ENCODE results near the gene HINT3. TPM values are rescaled to one million over a fixed set of nuclear protein-coding genes. Genes with fewer than 3 reads are reported as not detected.
"Not testable (repeated sequence)": the region's sequence is repeated elsewhere in the genome, so short reads cannot be mapped to it uniquely, and the experiment has no call there.

Gene HINT3
- total RNA-seq, 2 experiments from 2014 or later, result 10.6 to 10.8 TPM

DNA sequence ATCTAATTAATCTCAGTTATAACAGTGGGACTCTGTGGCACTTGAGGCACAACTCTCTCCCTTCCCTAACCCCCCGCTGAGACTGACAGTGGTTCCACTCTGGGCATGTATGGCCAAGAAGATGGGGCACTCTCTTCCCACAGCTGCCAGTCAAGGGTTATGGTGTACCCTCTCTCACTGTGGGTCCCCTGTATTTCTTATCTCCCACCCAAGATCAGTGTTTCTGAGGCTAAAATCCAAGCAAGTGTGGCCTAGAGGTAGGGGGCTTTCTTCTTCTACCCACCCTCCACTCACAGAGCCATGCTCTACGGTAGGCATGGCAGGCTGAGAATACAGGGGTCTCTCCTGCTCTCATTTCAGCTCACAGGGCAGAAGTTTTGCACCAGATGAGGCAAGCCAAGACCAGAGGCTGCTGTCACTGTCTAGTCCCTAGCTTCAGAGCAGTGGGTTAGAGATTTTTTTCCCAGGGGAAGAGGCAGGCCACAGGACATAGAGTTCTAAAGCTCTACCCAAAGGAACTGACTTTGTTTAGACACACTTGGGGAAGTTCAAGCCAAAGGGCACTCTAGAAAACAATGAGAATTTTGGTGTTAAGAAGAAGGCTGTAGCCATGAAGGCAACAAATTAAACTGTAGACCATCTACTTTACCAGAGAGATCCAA lies 31.7 kb upstream of the HINT3 start:
- no peaks in the 10 kb centered on the region for H3K9me3 Mint-ChIP-seq
- peak overlapping the region; percentile 51 for H3K4me3 Mint-ChIP-seq
- no peaks in the 10 kb centered on the region for H3K27me3 Mint-ChIP-seq
- H3K36me3 Mint-ChIP-seq, result peaks cover 51% of the 10 kb centered on the region
- H3K27ac Mint-ChIP-seq, result peak overlapping the region; percentile 83
- POLR2A ChIA-PET, result interaction anchor here (0.6 to 0.9 kb wide), 2 partner anchors 31 to 134 kb away, joined by 3 to 4 read pairs; partner anchors contain the start of gene NCOA7
- peaks cover 35% of the 10 kb centered on the region for H3K4me1 Mint-ChIP-seq
- no peak for DNase-seq
- no peak for ATAC-seq (ENCODE audit: low read depth)

DNA sequence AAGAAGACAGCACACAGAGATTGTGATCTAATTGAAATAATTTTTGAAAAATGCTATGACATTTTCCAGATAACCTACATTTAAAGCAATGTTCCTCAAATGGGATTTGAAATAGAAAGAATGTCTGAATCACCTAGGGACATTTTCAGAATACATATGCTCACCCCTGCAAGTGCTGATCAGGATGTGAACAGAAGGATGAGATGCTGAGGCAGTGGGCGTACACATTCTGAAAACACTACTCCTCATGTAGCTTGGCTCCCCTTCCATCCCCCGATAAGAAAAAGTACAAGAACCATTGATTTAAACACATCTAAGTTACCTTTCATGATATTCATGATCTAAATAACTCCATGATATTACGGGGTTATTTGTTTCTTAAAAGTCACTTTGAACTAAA lies 29.9 kb upstream of the HINT3 start:
- DNase-seq, result no peak
- H3K9me3 Mint-ChIP-seq, result no peaks in the 10 kb centered on the region
- peaks cover 39% of the 10 kb centered on the region for H3K4me1 Mint-ChIP-seq
- ATAC-seq (ENCODE audit: low read depth), result no peak
- no peak overlapping the region for H3K27ac Mint-ChIP-seq
- POLR2A ChIA-PET, result no interaction called here
- no peaks in the 10 kb centered on the region for H3K27me3 Mint-ChIP-seq
- no peak overlapping the region for H3K4me3 Mint-ChIP-seq
- peaks cover 56% of the 10 kb centered on the region for H3K36me3 Mint-ChIP-seq

DNA sequence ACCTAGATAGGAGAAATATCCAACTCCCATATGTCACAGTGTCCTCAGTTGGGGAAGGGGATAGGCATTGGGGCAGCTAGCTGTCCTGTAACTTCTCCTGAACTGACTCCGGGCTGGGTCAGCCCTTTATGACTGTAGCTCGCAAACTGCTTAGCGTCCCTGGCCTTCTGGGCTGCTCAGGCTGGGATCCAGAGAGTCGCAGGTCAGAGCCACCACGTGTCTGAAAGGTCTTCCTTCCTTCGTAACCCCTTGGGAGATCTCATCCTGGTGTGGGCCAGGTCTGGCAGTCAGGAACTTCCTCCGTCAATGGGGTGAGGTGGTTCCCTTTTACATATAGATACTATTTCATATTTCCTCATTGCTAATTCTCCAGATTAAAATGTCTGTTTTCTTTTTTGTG lies 28.8 kb upstream of the HINT3 start:
- H3K9me3 Mint-ChIP-seq, result no peaks in the 10 kb centered on the region
- no peaks in the 10 kb centered on the region for H3K27me3 Mint-ChIP-seq
- peaks cover 42% of the 10 kb centered on the region for H3K4me1 Mint-ChIP-seq
- H3K4me3 Mint-ChIP-seq, result no peak overlapping the region
- H3K27ac Mint-ChIP-seq, result peak overlapping the region; percentile 1
- POLR2A ChIA-PET, result no interaction called here
- H3K36me3 Mint-ChIP-seq, result peaks cover 54% of the 10 kb centered on the region
- ATAC-seq (ENCODE audit: low read depth), result no peak
- no peak for DNase-seq

DNA sequence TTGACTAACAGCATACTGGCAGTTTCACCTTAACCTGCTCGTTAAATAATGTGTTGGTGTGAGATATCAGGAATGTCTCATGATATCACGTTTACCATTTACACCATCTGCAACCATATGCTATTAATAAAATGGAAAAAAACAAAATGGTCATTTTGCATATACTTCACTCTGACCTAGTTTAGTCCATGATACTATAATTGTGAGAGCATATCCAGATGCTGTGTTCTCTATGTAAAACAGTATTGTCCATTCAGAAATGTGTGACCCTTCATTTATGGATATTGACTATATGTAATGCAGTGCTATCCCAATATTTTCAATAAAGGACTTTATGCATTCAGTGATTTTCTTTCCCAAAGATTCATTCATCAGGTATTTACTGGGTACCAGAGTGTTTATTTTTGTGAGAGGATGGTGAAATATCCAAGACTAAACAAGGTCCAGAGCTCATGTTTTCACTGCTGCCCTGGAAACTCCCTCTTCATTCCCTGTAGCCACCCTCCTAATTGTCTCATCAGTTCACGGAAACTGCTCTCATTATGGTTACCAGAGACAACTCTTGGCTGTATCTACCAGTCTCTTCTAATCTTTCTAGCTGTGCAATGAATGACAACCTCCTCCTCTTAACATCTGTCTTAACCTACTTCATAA lies 25.7 kb upstream of the HINT3 start:
- no peaks in the 10 kb centered on the region for H3K9me3 Mint-ChIP-seq
- H3K27ac Mint-ChIP-seq, result no peak overlapping the region
- peaks cover 33% of the 10 kb centered on the region for H3K36me3 Mint-ChIP-seq
- no peak for DNase-seq
- peaks cover 20% of the 10 kb centered on the region for H3K4me1 Mint-ChIP-seq
- H3K27me3 Mint-ChIP-seq, result peaks cover 5% of the 10 kb centered on the region
- POLR2A ChIA-PET, result no interaction called here
- no peak overlapping the region for H3K4me3 Mint-ChIP-seq
- ATAC-seq (ENCODE audit: low read depth), result no peak

DNA sequence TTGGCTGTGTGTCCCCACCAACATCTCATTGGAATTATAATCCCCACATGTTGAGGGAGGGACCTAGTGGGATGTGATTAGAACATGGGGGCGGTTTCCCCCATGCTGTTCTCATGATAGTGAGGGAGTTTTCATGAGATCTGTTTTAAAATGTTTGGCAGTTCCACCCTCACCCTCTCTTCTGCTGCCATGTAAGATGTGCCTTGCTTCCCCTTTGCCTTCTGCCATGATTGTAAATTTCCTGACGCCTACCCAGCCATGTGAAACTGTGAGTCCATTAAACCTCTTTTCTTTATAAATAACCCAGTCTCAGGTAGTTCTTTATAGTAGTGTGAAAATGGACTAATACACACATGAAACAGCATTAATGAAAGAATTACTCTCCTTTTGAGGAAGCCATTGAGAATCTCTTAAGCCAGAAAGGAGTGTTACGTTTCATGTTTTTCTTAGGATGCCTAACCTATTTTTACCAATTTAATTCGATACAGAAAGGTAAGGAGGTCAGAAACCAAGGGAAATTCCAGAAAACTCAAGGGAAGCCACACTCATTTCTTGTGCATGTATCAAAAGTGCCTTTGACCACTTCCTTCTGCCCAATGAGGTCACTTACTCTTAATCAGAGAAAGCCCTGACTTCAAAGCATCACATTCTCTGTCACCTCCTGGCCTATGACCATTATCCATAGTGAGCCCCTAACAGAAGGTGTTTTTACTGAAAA lies 24.7 kb upstream of the HINT3 start:
- DNase-seq (no peak), ATAC-seq (ENCODE audit: low read depth) (no peak)
- no peaks in the 10 kb centered on the region for H3K9me3 Mint-ChIP-seq
- POLR2A ChIA-PET, result interaction anchor here (0.6 to 1.1 kb wide), 2 partner anchors 8 to 142 kb away, joined by 3 read pairs; no protein-coding TSS in a partner anchor
- no peak overlapping the region for H3K4me3 Mint-ChIP-seq
- peaks cover 15% of the 10 kb centered on the region for H3K4me1 Mint-ChIP-seq
- H3K27me3 Mint-ChIP-seq, result peaks cover 5% of the 10 kb centered on the region
- peak overlapping the region; percentile 27 for H3K27ac Mint-ChIP-seq
- peaks cover 33% of the 10 kb centered on the region for H3K36me3 Mint-ChIP-seq

DNA sequence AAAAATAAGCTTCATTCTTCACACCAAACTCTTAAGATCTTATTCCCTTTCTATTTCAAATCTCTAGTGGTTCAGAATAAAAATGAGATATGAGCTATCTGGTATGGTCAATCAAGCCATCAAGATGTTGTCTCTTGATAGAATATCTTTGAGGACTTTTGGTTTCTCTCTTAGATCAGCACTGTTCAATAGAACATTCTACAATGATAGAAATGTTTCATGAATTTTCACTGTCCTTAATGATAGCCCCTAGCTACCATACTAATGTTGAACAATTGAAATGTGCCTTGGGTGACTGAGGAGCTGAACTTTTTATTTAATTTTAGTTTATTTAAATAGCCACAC lies 24.1 kb upstream of the HINT3 start:
- H3K36me3 Mint-ChIP-seq, result peaks cover 33% of the 10 kb centered on the region
- H3K9me3 Mint-ChIP-seq, result no peaks in the 10 kb centered on the region
- H3K27ac Mint-ChIP-seq, result no peak overlapping the region
- peaks cover 15% of the 10 kb centered on the region for H3K4me1 Mint-ChIP-seq
- POLR2A ChIA-PET, result interaction anchor here (0.6 to 1.1 kb wide), 2 partner anchors 9 to 142 kb away, joined by 3 read pairs; no protein-coding TSS in a partner anchor
- no peak for ATAC-seq (ENCODE audit: low read depth)
- peaks cover 5% of the 10 kb centered on the region for H3K27me3 Mint-ChIP-seq
- DNase-seq, result no peak
- no peak overlapping the region for H3K4me3 Mint-ChIP-seq

DNA sequence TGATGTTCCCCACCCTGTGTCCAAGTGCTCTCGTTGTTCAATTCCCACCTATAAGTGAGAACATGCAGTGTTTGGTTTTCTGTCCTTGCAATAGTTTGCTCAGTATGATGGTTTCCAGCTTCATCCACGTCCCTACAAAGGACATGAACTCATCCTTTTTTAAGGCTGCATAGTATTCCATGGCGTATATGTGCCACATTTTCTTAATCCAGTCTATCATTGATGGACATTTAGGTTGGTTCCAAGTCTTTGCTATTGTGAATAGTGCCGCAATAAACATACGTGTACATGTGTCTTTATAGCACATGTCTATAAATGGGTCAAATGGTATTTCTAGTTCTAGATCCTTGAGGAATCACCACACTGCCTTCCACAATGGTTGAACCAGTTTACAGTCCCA lies 21.1 kb upstream of the HINT3 start:
- H3K4me3 Mint-ChIP-seq; H3K9me3 Mint-ChIP-seq; POLR2A ChIA-PET; H3K27ac Mint-ChIP-seq; DNase-seq; ATAC-seq (ENCODE audit: low read depth): not testable (repeated sequence)
- H3K36me3 Mint-ChIP-seq, result peaks cover 18% of the 10 kb centered on the region
- H3K4me1 Mint-ChIP-seq, result peaks cover 15% of the 10 kb centered on the region
- peaks cover 22% of the 10 kb centered on the region for H3K27me3 Mint-ChIP-seq

DNA sequence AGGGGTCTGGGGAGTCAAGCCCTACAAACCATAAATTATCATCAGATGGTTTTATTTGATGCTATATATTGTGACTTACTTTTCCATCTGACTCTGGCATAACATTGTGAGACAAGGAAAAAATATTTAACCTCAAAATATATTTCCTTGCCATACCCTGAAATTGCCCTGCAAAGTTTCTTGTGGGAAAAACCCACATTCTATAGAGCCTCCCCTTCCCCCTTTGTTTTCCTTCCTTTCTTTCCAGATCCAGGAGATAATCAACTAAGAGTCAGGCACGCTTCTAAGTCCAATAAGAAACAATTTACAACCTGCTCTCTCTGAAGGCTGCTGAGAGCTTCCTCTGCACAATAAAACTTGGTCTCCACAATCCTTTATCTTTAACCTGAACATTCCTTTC lies 17.5 kb upstream of the HINT3 start:
- no peak for ATAC-seq (ENCODE audit: low read depth)
- POLR2A ChIA-PET, result no interaction called here
- no peak overlapping the region for H3K4me3 Mint-ChIP-seq
- no peak overlapping the region for H3K27ac Mint-ChIP-seq
- no peak for DNase-seq
- H3K36me3 Mint-ChIP-seq, result no peaks in the 10 kb centered on the region
- no peaks in the 10 kb centered on the region for H3K9me3 Mint-ChIP-seq
- peaks cover 35% of the 10 kb centered on the region for H3K27me3 Mint-ChIP-seq
- H3K4me1 Mint-ChIP-seq, result peaks cover 3% of the 10 kb centered on the region

DNA sequence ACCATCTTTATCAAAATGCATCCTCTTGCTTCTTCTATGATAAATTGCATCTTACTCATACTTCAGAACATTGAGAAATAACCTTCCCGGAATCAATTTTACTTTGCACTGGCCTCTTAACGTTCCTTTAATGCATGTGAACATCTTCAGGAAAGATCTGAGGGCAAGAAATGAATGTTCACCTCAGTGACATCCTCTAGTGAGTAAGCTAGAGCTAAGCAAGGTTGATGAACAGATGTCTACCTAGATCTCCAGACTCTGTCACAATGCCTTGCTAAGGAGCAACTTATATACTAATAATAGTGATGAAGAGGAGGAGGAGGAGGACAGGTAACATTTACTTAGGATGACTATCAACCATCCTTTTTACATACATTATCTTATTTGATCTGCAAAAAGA lies 16.8 kb upstream of the HINT3 start:
- Mint-ChIP-seq H3K36me3 (no peaks in the 10 kb centered on the region), H3K4me3 (no peak overlapping the region), H3K27me3 (peaks cover 34% of the 10 kb centered on the region), H3K9me3 (no peaks in the 10 kb centered on the region), H3K4me1 (peaks cover 3% of the 10 kb centered on the region), H3K27ac (no peak overlapping the region)
- DNase-seq (no peak), ATAC-seq (ENCODE audit: low read depth) (no peak)
- POLR2A ChIA-PET, result no interaction called here

DNA sequence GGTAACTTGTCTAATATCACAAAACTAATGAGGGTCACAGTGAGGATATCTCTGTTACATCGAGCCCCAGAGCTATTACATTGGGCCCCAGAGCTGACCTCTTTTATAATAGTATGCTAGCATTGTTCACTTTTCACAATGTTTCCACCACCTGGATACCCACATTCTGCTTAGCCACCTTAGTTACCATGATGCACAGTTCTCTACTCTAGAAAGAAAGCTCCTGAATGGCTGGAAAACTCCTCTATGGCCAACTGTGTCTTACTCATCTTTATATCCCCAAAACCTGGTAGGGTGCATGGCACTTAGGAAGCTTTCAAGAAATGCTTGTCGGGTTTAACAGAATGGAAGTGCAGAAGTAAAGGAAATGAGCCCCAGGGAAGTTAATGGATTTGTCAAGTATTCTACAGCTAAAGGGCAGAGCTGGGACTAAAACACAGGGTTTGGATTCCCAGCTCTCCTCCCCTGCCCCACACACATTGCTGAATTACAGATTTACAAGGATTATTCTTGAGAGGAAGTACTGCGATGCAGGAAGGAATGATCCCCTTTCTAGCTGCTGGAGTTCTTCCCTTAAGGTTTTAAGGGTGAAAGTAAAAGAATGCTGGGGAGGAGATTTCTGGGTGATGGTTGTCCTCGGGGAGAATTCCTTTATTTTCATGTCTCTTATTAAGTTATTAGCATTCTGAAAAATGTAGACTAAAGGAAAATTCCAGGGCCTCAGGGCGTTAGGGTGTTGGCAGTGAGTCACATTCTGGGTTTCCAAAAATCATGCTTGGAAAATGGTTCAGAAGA lies 16.1 kb upstream of the HINT3 start:
- H3K27me3 Mint-ChIP-seq, result peaks cover 33% of the 10 kb centered on the region
- no peaks in the 10 kb centered on the region for H3K9me3 Mint-ChIP-seq
- H3K36me3 Mint-ChIP-seq, result no peaks in the 10 kb centered on the region
- ATAC-seq (ENCODE audit: low read depth) (no peak), DNase-seq (no peak)
- POLR2A ChIA-PET, result no interaction called here
- no peak overlapping the region for H3K27ac Mint-ChIP-seq
- H3K4me3 Mint-ChIP-seq, result no peak overlapping the region
- peaks cover 3% of the 10 kb centered on the region for H3K4me1 Mint-ChIP-seq

DNA sequence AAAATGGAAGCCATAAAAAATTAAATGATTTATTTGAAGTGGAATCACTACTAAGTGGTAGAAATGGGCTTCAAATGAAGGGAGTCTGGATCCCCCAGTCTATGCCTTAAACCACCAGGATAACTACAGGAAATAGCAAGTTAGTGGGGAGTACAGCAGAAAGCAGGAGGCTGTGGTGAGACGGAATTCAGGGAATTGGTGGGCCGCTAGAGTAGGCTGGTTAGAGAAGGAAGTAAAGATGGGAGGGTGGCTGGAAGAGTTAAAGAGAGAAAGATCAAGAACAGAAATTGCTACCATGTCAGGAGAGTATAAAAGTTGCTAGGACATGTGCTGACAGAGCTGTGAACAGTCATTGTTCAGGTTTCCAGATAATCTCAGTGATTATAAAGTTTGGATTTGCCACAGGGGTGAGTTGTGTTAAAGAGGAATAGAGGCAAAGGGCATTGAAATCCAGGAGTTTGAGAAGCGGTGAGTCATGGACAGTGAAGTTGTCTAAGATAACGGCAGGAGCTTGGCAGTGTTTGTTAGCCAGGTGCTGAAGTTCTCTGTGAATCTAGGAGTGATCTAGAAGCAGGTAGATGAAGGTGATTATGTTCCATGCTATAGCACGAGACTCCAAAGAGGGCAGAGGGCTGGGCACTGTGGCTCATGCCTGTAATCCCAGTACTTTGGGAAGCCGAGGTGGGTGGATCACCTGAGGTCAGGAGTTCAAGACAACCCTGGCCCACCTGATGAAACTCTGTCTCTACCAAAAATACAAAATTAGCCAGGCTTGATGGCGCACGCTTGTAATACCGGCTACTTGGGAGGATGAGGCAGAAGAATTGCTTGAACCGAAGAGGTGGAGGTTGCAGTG lies 13.7 kb upstream of the HINT3 start:
- no peak overlapping the region for H3K4me3 Mint-ChIP-seq
- peaks cover 28% of the 10 kb centered on the region for H3K27me3 Mint-ChIP-seq
- H3K36me3 Mint-ChIP-seq, result no peaks in the 10 kb centered on the region
- peaks cover 3% of the 10 kb centered on the region for H3K4me1 Mint-ChIP-seq
- POLR2A ChIA-PET, result no interaction called here
- ATAC-seq (ENCODE audit: low read depth) (no peak), DNase-seq (no peak)
- H3K27ac Mint-ChIP-seq, result no peak overlapping the region
- H3K9me3 Mint-ChIP-seq, result no peaks in the 10 kb centered on the region

DNA sequence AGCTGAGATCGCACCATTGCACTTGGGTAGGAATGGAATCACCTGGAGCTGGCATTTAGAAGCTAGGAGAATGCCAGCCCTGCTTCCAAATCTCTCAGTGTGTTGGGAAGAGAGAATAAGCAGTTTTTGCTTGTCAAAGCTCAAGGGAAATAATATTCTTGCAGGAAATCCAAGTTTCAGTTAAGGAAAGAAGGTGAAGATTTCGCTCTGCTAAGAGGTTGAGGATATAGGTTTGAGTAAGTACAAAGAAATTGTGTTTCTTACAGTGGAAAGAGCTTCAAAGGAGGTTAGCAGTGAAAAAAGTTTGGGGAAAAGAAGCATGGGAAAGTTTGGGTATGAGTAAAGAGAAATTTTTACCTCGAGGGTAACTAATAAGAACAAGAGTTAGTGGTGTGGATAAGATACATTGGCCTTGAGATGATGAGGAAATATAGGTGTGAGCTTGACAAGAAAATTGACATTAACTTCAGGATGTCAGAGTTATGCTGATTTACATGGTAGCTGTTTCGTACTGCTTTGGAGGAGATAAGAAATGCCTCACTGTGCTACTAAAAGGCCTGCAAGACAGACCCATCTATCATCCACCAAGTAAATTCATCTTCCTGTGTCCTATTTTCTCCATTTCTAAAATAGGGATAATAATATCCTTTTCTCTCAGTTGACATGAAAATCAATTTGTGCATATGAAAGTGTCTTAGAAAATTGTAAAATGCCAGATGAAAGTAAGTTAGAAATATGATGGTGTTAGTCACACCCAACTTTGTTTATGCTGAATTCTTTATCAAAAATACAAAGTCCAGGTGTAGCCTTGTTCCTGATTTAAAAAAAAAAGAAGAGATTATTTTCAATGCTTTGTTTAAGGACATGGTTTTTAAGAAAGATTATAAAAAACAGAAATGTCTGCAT lies 12.8 kb upstream of the HINT3 start:
- no peak for ATAC-seq (ENCODE audit: low read depth)
- Mint-ChIP-seq H3K27ac (no peak overlapping the region), H3K9me3 (no peaks in the 10 kb centered on the region), H3K4me3 (no peak overlapping the region), H3K4me1 (peaks cover 3% of the 10 kb centered on the region), H3K36me3 (no peaks in the 10 kb centered on the region), H3K27me3 (peaks cover 28% of the 10 kb centered on the region)
- POLR2A ChIA-PET, result no interaction called here
- DNase-seq, result no peak
